Astrocyte of the spinal cord (primary cell): ENCODE measurements around the gene PAPLN.
"Not testable (repeated sequence)": the region's sequence is repeated elsewhere in the genome, so short reads cannot be mapped to it uniquely, and the experiment has no call there.

ENCODE experiments used
- DNase-seq: peaks from one replicate; pipeline ENCODE4 v3.0.0; 2011; ENCODE audit warnings: low read depth, low spot score
- H3K4me3 ChIP-seq: 2 replicates; pipeline ENCODE4 v1.5.1; 2011; ENCODE audit warnings: low read depth, mild to moderate bottlenecking, low read length, moderate library complexity
- in situ Hi-C: cut with HindIII; loops from 2 replicates; pipeline ENCODE4 v1.10.0; 2017; ENCODE audit warnings: low sequenced_read_pairs
- TF ChIP-seq, protein P1 (sequence below): IDR thresholded peaks from 2 replicates; pipeline ENCODE4 v1.5.1; 2012; ENCODE audit warnings: low read depth, mild to moderate bottlenecking, low read length, inconsistent platforms

PAPLN gene

DNA sequence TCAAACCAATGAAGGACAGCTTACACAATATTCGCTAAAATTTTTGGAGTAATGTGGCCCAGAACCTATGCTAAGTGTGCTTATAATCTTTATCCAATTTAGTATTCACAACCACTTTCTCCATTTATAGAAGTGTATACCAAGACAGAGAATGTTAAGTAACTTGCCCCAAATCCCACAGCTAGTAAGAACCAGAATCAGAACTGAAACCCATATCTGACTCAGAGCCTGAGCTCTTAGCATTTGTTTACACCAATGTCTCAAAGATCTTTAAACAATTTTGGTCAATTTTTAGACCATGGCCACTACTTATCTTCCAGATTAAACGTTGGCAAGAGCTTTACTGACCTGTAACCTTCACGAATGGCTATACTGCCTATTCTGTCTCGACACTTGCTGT lies 53.0 kb downstream of the PAPLN start:
- in situ Hi-C loops: loop anchor here (25.0 kb wide), 1 partner anchor 172 kb away; the partner anchor contains the start of gene NUMB
- no peak for DNase-seq
- TF ChIP-seq, protein P1, sequence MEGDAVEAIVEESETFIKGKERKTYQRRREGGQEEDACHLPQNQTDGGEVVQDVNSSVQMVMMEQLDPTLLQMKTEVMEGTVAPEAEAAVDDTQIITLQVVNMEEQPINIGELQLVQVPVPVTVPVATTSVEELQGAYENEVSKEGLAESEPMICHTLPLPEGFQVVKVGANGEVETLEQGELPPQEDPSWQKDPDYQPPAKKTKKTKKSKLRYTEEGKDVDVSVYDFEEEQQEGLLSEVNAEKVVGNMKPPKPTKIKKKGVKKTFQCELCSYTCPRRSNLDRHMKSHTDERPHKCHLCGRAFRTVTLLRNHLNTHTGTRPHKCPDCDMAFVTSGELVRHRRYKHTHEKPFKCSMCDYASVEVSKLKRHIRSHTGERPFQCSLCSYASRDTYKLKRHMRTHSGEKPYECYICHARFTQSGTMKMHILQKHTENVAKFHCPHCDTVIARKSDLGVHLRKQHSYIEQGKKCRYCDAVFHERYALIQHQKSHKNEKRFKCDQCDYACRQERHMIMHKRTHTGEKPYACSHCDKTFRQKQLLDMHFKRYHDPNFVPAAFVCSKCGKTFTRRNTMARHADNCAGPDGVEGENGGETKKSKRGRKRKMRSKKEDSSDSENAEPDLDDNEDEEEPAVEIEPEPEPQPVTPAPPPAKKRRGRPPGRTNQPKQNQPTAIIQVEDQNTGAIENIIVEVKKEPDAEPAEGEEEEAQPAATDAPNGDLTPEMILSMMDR: no peak
- no peak overlapping the region for H3K4me3 ChIP-seq

DNA sequence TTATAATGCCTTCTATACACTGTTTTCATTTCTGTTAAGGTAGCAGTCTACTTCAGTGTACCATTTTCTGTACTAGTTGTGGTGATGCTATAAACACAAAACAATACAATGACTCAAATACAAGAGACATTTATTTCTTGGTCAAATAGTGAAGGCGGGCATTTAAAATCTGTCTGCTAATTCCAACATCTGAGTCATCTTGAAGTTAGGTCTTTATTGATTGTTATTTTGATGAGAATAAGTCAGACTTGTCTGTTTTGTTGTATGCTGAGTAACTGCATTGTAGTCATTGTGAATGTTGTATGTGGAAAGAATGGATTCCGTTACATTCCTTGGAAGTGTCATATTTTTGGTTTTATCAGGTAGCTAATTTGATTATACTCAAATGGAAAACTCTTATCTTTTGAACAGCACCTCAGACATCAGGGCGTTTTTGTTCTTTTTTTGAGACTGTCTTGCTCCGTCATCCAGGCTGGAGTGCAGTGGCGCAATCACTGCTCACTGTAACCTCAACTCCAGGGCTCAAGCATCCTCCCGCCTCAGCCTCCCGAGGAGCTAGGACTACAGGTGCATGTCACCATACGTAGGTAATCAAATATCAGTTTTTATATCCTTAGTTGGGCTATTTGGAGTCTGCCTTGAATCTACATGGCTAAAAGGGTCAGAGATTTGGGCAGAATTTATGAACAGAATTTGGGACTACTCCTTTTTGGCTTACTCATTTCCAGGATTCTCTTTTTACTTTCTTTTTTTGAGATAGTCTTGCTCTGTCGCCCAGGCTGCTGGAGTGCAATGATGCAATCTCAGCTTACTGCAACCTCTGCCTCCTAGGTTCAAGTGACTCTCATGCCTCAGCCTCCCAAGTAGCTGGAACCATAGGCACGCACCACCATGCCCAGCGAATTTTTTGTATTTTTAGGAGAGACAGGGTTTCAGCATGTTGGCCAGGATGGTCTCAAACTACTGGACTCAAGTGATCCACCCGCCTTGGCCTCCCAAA lies 56.8 kb downstream of the PAPLN start:
- H3K4me3 ChIP-seq: no peak overlapping the region
- in situ Hi-C loops: loop anchor here (25.0 kb wide), 1 partner anchor 168 kb away; the partner anchor contains the start of gene NUMB
- TF ChIP-seq, protein P1: no peak
- DNase-seq: no peak

DNA sequence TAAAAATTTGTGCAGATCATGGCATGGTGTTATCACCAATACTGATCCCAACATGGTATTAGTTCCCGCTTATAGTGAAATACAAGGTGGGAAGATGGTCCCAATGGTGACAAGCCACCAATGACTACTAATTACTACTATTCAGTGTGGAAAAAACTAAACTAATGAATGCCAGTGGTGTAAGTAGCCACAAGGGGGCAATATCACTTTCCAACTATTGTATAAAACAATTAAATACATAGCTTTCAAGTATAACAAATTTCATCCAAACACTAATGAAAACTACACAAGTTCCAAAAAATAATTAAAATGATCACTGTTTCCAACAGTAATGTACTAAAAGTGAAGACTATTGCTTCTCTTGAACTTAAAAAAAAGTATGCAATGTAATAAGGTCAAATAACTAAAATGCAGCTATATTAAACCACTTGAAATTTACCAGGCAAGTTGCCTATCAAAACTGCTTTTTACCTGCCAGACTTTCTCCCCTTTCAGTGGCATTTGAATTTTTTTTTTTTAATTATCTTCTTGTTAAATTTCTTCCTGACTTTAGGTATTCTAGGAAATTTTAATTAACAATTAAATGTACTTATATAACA lies 58.0 kb downstream of the PAPLN start:
- TF ChIP-seq, protein P1: peak; percentile 61
- H3K4me3 ChIP-seq: no peak overlapping the region
- in situ Hi-C loops: loop anchor here (25.0 kb wide), 1 partner anchor 167 kb away; the partner anchor contains the start of gene NUMB
- peak; percentile 60 for DNase-seq

DNA sequence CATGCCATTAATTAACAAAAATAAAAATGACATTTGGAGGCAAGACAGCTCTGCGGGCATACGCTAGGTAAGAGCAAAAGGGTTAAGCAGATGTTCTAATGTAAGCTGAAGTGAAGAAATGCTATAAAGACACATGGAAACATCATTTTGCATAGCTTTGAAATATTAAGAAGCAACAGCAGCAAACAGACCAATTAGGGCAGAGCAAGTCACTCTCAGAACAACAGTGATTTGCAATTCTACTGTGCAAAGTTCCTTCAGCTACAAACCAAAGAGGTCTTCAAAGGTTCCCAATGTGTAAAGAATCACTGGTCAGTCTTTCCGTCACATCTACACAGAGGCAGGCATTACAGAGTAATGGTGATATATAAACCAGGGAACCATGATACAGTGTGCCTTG lies 68.2 kb downstream of the PAPLN start:
- TF ChIP-seq, protein P1: no peak
- in situ Hi-C loops: no loop called here
- H3K4me3 ChIP-seq: no peak overlapping the region
- DNase-seq: no peak

DNA sequence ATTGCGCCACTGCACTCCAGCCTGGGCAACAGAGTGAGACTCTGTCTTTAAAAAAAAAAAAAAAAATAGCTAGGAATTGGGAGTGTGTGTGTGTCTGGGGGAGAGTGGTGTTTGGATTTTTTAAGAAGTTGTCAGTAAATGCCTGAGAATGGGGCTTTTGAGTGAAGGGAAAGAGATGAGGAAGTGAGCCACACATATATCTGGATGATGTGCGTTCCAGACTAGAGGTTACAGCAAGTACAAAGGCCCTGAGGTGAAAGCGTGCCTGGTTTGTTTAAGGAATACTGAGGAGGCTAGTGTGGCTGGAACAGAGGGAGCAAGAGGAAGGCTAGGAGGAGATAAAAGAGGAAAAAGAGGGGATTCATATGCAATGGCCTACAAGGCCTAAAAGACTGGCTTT lies 70.0 kb downstream of the PAPLN start:
- DNase-seq: no peak
- in situ Hi-C loops: no loop called here
- H3K4me3 ChIP-seq: no peak overlapping the region
- TF ChIP-seq, protein P1: no peak

DNA sequence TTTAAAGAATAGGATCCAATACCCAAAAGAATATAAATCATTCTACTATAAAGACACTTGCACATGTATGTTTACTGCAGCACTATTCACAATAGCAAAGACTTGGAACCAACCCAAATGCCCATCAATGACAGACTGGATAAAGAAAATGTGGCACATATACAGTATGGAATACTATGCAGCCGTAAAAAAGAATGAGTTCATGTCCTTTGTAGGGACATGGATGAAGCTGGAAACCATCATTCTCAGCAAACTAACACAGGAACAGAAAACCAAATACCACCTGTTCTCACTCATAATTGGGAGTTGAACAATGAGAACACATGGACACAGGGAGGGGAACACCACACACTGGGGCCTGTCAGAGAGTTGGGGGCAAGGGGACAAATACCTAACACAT lies 71.9 kb downstream of the PAPLN start:
- H3K4me3 ChIP-seq, DNase-seq, in situ Hi-C loops: not testable (repeated sequence)

DNA sequence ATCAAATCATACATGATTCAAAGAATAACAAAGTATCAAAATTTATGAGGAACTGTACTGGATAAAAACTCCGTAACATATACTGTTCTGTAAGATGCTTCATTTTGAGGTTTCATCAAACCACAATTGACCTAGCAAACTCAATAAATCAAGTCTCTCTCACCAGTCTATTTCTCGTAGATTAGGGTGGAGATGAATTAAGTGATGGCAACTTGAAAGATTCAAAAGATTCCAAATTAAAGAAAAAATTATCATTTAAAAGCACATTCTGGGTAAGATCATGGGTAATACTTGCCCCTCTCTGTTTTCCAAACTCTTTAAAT lies 74.4 kb downstream of the PAPLN start:
- no peak overlapping the region for H3K4me3 ChIP-seq
- DNase-seq: no peak
- TF ChIP-seq, protein P1: no peak
- in situ Hi-C loops: no loop called here
